HEK293T (cell line): ENCODE measurements around the gene HEATR9.

Source experiments
- ARNT ChIP-seq: fragments of 450-650 bp; IDR thresholded peaks from 2 replicates; pipeline ENCODE4 v1.6.1; 2017; ENCODE audit warnings: mild to moderate bottlenecking
- BHLHE40 ChIP-seq: fragments of 450-650 bp; IDR thresholded peaks from 2 replicates; pipeline ENCODE4 v1.6.1; 2016; ENCODE audit warnings: mild to moderate bottlenecking, moderate library complexity, borderline replicate concordance
- CTBP1 ChIP-seq: fragments of 450-650 bp; IDR thresholded peaks from 2 replicates; pipeline ENCODE4 v1.6.1; 2016; ENCODE audit warnings: borderline replicate concordance
- FOXA1 ChIP-seq: fragments of 450-650 bp; IDR thresholded peaks from 2 replicates; pipeline ENCODE4 v1.6.1; 2016; ENCODE audit warnings: mild to moderate bottlenecking
- FOXK2 ChIP-seq: fragments of 450-650 bp; IDR thresholded peaks from 2 replicates; pipeline ENCODE4 v1.6.1; 2016; ENCODE audit warnings: mild to moderate bottlenecking
- FOXM1 ChIP-seq: fragments of 450-650 bp; IDR thresholded peaks from 2 replicates; pipeline ENCODE4 v1.6.1; 2017; ENCODE audit warnings: mild to moderate bottlenecking, borderline replicate concordance
- HDGF ChIP-seq: fragments of 450-650 bp; IDR thresholded peaks from 2 replicates; pipeline ENCODE4 v1.6.1; 2017; ENCODE audit warnings: antibody characterized with exemption, borderline replicate concordance
- L3MBTL2 ChIP-seq: fragments of 450-650 bp; conservative IDR thresholded peaks from 2 replicates; pipeline ENCODE4 v1.6.1; 2016; ENCODE audit warnings: mild to moderate bottlenecking
- NFRKB ChIP-seq: fragments of 450-650 bp; IDR thresholded peaks from 2 replicates; pipeline ENCODE4 v1.6.1; 2016; ENCODE audit warnings: mild to moderate bottlenecking, moderate library complexity
- PKNOX1 ChIP-seq: fragments of 450-650 bp; IDR thresholded peaks from 2 replicates; pipeline ENCODE4 v1.6.1; 2016
- SUZ12 ChIP-seq: fragments of 450-650 bp; IDR thresholded peaks from 2 replicates; pipeline ENCODE4 v1.6.1; 2016; ENCODE audit warnings: mild to moderate bottlenecking
- ZNF384 ChIP-seq: fragments of 450-650 bp; IDR thresholded peaks from 2 replicates; pipeline ENCODE4 v1.6.1; 2016

- TF ChIP-seq FOXK2 (no peak), ARNT (no peak), HDGF (no peak), CTBP1 (no peak), PKNOX1 (no peak), ZNF384 (no peak), BHLHE40 (no peak), NFRKB (no peak), SUZ12 (no peak), FOXA1 (no peak), L3MBTL2 (no peak), FOXM1 (no peak)
These were observed 25.1 kb upstream of the HEATR9 start for GRCh38 chr17:35893751-35894150.
